Measurements from ENCODE around the gene PRDX5. TPM values are rescaled to one million over a fixed set of nuclear protein-coding genes. Genes with fewer than 3 reads are reported as not detected.

The PRDX5 gene
- total and polyA plus RNA-seq, 9 of the 15 experiments (the other 6 are each of a cell fraction or from before 2014, with no cell fraction given), result 40.8 to 327 (median 204) TPM

DNA sequence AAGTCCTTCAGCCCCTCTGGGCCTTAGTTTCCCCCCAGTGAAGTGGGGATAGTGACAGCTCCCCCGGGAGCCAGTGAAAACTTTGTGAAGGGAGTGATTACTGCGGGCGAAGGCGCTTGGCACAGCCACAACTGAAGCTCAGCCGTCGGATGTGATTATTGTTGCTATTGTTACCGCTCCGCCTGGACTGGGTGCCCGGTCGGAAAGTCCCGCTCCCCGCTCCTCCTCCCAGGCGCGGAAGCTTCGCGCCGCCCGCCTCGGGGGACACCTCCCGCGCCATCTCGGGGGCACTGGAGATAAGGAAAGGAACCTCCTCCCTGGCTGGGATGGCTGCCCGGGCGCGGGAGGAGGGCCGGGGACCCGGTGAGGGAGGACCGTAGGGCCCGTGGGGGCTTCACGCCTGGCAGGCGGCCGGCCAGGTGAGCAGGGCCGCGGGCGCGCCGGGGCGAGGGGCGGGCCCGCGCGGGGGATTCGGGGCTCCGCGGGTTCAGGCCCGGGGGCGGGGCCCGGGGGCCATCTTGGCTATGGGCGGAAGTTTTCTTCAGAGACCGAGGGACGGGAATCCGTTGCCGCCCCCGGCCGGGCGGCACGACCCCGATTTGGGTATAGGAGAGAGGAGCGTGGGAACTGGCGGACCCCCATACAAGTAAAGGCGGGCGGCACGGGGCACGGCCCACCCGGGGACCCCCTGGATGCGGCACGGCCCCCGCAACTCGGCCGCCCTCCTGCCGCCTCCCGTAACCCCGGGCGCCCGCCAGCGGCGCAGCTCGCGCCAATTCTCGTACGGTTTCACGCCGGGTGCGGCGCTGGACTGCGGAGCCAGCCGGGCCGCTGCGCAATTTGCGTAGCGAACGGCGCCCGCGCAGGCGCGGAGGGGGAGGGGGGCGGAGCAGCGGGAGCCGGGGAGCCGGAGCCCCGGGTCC, 32.7 kb upstream of the PRDX5 start, which contains the start of gene GPR137 (continued):
- TF ChIP-seq, protein P1, sequence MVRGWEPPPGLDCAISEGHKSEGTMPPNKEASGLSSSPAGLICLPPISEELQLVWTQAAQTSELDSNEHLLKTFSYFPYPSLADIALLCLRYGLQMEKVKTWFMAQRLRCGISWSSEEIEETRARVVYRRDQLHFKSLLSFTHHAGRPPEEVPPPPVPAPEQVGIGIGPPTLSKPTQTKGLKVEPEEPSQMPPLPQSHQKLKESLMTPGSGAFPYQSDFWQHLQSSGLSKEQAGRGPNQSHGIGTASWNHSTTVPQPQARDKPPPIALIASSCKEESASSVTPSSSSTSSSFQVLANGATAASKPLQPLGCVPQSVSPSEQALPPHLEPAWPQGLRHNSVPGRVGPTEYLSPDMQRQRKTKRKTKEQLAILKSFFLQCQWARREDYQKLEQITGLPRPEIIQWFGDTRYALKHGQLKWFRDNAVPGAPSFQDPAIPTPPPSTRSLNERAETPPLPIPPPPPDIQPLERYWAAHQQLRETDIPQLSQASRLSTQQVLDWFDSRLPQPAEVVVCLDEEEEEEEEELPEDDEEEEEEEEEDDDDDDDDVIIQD (CRISPR knock-in tag; IDR thresholded peaks at IDR 0.05), result no peak
- peak; percentile 43; the same call in 1 of the 2 replicates for TF ChIP-seq SP1 (CRISPR knock-in tag; IDR thresholded peaks at IDR 0.05)
- peak; percentile 50; the same call in 1 of the 2 replicates for TF ChIP-seq POLR2A (conservative IDR thresholded peaks at IDR 0.05)
- TF ChIP-seq HNRNPH1 (optimal IDR thresholded peaks at IDR 0.05; ENCODE audit: low read depth, low read length), result peak; percentile 100
- no peak for TF ChIP-seq CUX1 (CRISPR knock-in tag; IDR thresholded peaks at IDR 0.05)
- TF ChIP-seq HDAC1 (IDR thresholded peaks at IDR 0.05), result peak in 1 of 2 experiments; percentile 55; a peak in 1 of 4 replicates
- 0 out of 2 replicates have a peak, but pooled peaks have one; percentile 33 for TF ChIP-seq NR4A1 (CRISPR knock-in tag; IDR thresholded peaks at IDR 0.05)
- TF ChIP-seq NR4A1 (tag; IDR thresholded peaks at IDR 0.05), result no peak
- no peak; the same call in 1 of the 2 replicates for TF ChIP-seq SMAD3 (CRISPR knock-in tag; conservative IDR thresholded peaks at IDR 0.05)
- TF ChIP-seq RFX7 (CRISPR knock-in tag; IDR thresholded peaks at IDR 0.05), result 0 out of 2 replicates have a peak, but pooled peaks have one; percentile 74
- TF ChIP-seq FUS (optimal IDR thresholded peaks at IDR 0.05; ENCODE audit: low read depth, low read length), result peak; percentile 97
- peak; percentile 71 for TF ChIP-seq ZFX (CRISPR knock-in tag; IDR thresholded peaks at IDR 0.05)
- no peak for TF ChIP-seq ID3 (CRISPR knock-in tag; IDR thresholded peaks at IDR 0.05)
- TF ChIP-seq ID3 (tag; IDR thresholded peaks at IDR 0.05), result 0 out of 2 replicates have a peak, but pooled peaks have one; percentile 23
- TF ChIP-seq, protein P2, sequence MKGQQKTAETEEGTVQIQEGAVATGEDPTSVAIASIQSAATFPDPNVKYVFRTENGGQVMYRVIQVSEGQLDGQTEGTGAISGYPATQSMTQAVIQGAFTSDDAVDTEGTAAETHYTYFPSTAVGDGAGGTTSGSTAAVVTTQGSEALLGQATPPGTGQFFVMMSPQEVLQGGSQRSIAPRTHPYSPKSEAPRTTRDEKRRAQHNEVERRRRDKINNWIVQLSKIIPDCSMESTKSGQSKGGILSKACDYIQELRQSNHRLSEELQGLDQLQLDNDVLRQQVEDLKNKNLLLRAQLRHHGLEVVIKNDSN (CRISPR knock-in tag; IDR thresholded peaks at IDR 0.05), result peak; percentile 5; the same call in 1 of the 2 replicates
- TF ChIP-seq EGR1 (conservative IDR thresholded peaks at IDR 0.05), result peak; percentile 83
- TF ChIP-seq PRPF4 (IDR thresholded peaks at IDR 0.05; ENCODE audit: insufficient read depth, low read depth, low read length, poor library complexity, severe bottlenecking), result no peak
